ENCODE data around the gene RAB11FIP2. TPM values are rescaled to one million over a fixed set of nuclear protein-coding genes. Genes with fewer than 3 reads are reported as not detected.

RAB11FIP2 gene
- total RNA-seq, 1 donor from 2014 or later: 14.5 TPM

DNA sequence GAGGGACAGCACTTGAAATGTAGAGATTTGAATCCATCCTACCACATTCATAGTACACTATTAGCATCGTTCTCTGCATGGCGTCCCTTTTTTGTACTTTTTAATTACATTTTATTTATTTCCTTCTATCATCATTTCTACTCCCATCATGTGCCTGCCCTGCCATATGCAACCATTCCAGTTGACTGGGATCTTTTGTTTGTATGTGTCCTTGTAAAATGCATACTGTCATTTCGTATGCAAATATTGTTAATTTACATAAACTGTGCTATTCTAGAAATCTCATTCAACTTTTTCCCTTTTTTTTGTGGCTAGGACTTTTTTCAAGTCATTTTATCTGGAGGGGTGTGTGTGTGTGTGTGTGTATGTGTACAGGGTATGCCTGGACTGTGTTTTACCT lies 57.9 kb downstream of the RAB11FIP2 start:
- no peak for DNase-seq
- Mint-ChIP-seq H3K27ac (no peak overlapping the region), H3K36me3 (ENCODE audit: low read depth) (no peaks in the 10 kb centered on the region), H3K4me1 (no peaks in the 10 kb centered on the region), H3K27me3 (peaks cover 8% of the 10 kb centered on the region), H3K4me3 (no peak overlapping the region), H3K9me3 (peaks cover 8% of the 10 kb centered on the region)
- intact Hi-C loops (cut with micrococcal nuclease): no loop called here

DNA sequence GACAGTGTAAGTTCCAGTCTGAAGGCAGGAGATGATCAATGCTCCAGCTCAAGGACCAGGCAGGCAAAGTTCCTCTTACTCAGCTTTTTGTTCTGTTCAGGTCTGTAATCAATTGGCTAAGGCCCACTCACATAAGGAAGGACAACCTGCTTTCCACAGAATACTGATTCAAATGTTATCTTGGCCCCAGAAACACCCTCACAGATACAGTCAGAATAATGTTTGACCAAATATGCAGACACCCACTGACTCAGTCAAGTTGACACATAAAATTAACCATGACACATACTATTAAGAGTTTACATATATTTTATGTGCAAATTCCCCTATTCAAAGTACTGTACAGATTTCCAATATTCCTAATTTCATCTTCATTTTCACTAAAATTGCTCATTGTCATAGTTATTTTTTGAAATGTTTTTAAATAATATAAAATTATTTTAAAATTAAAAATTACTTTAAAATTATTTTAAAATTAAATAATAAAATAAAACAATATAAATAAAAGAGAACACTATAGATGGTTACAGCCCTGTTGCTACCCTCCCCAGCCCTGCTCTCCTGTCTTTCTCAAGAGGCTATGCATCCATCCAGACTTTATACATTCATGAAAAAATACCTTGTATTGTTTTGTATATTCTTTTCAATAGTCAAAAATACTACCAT lies 59.4 kb downstream of the RAB11FIP2 start:
- no peak overlapping the region for H3K27ac Mint-ChIP-seq
- peaks cover 8% of the 10 kb centered on the region for H3K9me3 Mint-ChIP-seq
- H3K4me1 Mint-ChIP-seq: no peaks in the 10 kb centered on the region
- H3K27me3 Mint-ChIP-seq: peaks cover 8% of the 10 kb centered on the region
- DNase-seq: no peak
- intact Hi-C loops (cut with micrococcal nuclease): no loop called here
- H3K36me3 Mint-ChIP-seq (ENCODE audit: low read depth): no peaks in the 10 kb centered on the region
- H3K4me3 Mint-ChIP-seq: no peak overlapping the region

DNA sequence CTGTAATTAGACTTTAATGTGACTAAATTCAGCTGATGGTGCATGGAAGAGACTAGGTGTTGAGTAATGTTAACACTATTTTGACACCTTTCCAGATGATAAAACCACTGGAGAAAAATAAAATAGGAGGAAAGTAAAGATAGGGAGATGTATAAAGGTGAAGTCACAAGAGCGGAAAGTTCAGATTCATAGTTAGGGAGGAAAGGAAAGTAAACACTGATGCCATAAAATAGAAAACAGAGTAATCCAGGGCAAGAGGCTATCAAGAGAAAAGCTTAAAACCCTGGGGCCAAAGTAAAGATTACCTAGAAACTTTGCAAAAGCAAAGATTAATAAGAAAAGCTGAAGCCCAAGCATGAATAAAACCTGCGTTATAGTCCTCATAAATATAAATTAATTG lies 62.8 kb downstream of the RAB11FIP2 start:
- H3K36me3 Mint-ChIP-seq (ENCODE audit: low read depth): no peaks in the 10 kb centered on the region

DNA sequence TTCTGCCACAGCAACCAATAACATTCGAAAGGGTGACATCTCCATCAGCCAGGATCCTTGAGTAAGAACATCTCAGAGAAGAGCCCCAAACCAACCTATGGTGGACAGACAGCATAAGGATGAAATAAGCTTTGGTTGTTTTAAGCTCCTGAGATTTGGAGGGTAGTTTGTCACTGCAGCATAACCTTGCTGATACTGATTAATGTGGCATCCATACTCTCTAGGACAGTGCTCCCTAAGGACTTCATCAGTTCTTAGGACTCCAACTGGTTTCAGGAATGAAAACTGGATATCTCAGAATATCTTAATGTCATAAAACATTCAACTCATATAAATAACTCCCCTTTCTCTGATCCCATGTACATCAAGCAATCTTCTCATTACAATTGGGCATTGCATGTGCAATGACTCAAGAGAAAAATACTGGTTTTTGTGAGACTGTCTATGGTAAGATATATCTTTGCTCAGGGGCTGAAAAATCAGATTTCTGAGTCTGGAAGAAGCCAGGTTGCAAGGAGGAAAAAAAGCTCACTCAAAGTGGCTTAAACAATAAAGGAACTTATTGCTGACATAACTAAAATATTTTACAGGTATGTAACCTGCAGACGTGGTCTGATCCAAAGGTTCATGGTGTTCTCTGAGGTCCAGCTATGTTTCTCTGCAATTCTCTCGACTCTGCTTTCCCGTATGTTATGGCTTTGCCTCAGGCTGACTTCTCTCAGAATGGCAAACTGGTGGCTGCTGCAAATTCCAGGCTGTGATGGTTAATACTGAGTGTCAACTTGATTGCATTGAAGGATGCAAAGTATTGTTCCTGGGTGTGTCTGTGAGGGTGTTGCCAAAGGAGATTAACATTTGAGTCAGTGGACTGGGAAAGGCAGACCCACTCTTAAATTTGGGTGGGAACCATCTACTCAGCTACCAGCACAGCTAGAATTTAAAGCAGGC lies 65.7 kb downstream of the RAB11FIP2 start:
- H3K27me3 Mint-ChIP-seq: peaks cover 11% of the 10 kb centered on the region
- H3K4me3 Mint-ChIP-seq: no peak overlapping the region
- peaks cover 4% of the 10 kb centered on the region for H3K9me3 Mint-ChIP-seq
- H3K27ac Mint-ChIP-seq: no peak overlapping the region
- intact Hi-C loops (cut with micrococcal nuclease): no loop called here
- no peaks in the 10 kb centered on the region for H3K4me1 Mint-ChIP-seq
- no peak for DNase-seq
- no peaks in the 10 kb centered on the region for H3K36me3 Mint-ChIP-seq (ENCODE audit: low read depth)

More for the DNA sequence above, 62.8 kb downstream of the RAB11FIP2 start:
- DNase-seq: no peak
- intact Hi-C loops (cut with micrococcal nuclease): no loop called here
- no peaks in the 10 kb centered on the region for H3K4me1 Mint-ChIP-seq
- H3K4me3 Mint-ChIP-seq: no peak overlapping the region
- peaks cover 8% of the 10 kb centered on the region for H3K27me3 Mint-ChIP-seq
- peaks cover 8% of the 10 kb centered on the region for H3K9me3 Mint-ChIP-seq
- H3K27ac Mint-ChIP-seq: no peak overlapping the region

DNA sequence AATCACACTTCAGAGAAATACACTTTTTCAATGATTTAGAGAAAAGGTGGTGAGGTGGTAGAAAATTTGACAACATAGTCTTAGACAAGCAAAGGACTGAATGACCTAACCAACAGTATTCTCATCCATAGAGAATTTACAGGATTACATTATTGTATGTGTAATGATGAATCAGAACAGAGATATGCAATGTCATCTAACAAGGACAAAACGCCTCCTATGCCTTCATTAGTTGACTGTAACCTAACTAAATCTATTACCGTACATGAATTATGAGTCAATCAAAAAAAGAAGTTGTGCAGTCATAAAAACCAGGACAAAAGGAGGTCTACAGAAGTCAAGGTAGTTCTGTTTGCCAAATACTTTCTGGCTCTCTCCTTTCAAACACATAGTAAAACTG lies 66.5 kb downstream of the RAB11FIP2 start:
- Mint-ChIP-seq H3K9me3 (peaks cover 3% of the 10 kb centered on the region), H3K4me1 (no peaks in the 10 kb centered on the region), H3K27me3 (peaks cover 11% of the 10 kb centered on the region), H3K27ac (no peak overlapping the region), H3K4me3 (no peak overlapping the region), H3K36me3 (ENCODE audit: low read depth) (no peaks in the 10 kb centered on the region)
- intact Hi-C loops (cut with micrococcal nuclease): no loop called here
- DNase-seq: no peak

DNA sequence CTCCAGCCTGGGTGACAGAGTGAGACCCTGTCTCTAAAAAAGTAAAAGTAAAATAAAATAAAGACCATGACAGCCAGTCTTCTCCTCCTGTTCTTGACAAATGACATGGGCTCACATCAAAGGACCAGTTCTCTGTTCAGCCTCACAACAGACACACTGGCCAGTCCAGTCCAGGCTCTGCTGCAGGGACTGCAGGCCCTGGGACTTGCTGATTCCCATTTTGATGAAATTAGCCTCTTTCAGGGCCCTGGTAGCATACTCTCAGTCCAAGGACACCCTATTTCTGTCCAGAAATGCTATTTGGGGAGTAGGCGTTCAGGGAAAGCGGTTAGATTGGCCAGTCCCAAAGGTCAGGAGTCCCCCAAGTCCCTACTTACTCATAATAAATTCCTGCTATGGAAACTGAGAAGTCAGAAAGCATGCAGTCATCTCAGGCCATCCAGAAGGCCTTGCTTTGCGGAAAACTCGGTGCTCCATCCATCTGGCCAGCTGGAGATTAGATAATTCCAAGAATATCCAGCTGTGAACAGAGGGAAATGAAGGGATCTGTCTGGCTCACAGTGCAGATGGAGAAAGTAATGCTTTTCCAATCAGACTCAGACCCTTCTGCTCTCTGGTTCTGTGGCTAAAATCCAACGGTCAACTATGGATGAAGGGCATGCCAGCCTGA lies 74.4 kb downstream of the RAB11FIP2 start:
- no peaks in the 10 kb centered on the region for H3K9me3 Mint-ChIP-seq
- no peak for DNase-seq
- no peak overlapping the region for H3K4me3 Mint-ChIP-seq
- intact Hi-C loops (cut with micrococcal nuclease): no loop called here
- no peak overlapping the region for H3K27ac Mint-ChIP-seq
- no peaks in the 10 kb centered on the region for H3K36me3 Mint-ChIP-seq (ENCODE audit: low read depth)
- H3K27me3 Mint-ChIP-seq: peaks cover 10% of the 10 kb centered on the region
- H3K4me1 Mint-ChIP-seq: no peaks in the 10 kb centered on the region

DNA sequence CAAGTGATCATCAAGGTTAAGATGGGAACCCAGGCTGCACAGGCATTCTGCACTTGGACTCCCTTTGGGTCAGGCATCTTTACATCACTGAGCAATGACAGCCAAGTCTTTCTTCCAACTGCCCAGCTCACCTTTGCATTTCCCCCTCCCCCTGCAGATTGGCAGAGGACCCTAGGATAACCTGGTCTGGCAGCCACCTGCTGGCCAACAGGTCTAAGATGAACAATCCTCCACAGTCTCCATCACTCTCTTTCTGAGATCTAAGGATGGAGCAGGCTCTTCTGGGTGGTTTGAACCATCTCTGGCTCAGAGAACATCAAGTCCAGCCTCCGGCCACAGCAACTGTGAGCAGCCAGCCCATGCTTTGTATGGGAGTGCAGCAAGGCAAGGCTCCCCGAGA lies 75.8 kb downstream of the RAB11FIP2 start:
- no peak for DNase-seq
- H3K27ac Mint-ChIP-seq: no peak overlapping the region
- no peaks in the 10 kb centered on the region for H3K9me3 Mint-ChIP-seq
- H3K4me1 Mint-ChIP-seq: no peaks in the 10 kb centered on the region
- intact Hi-C loops (cut with micrococcal nuclease): no loop called here
- H3K27me3 Mint-ChIP-seq: peaks cover 10% of the 10 kb centered on the region
- H3K4me3 Mint-ChIP-seq: no peak overlapping the region
- H3K36me3 Mint-ChIP-seq (ENCODE audit: low read depth): no peaks in the 10 kb centered on the region

DNA sequence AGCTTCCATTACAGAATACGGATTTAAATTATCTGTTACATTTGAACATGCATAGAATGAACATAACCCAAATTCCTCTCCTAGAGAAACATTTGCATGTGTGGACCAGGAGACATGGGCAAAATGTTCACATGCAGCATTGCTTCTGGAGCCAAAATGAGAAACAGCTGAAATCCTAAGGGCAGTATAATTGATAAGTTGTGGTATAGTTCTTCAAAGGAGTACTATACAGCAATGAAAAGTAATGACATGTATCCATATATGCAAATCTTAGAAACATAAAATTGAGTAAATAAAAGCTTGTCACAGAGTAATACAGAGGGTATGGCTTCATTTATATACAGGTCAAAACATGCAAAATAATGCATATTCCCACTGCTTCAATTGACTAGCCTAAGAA lies 77.1 kb downstream of the RAB11FIP2 start:
- H3K27ac Mint-ChIP-seq: no peak overlapping the region
- intact Hi-C loops (cut with micrococcal nuclease): no loop called here
- H3K9me3 Mint-ChIP-seq: no peaks in the 10 kb centered on the region
- H3K36me3 Mint-ChIP-seq (ENCODE audit: low read depth): no peaks in the 10 kb centered on the region
- no peak for DNase-seq
- H3K4me3 Mint-ChIP-seq: no peak overlapping the region
- peaks cover 11% of the 10 kb centered on the region for H3K27me3 Mint-ChIP-seq
- no peaks in the 10 kb centered on the region for H3K4me1 Mint-ChIP-seq

DNA sequence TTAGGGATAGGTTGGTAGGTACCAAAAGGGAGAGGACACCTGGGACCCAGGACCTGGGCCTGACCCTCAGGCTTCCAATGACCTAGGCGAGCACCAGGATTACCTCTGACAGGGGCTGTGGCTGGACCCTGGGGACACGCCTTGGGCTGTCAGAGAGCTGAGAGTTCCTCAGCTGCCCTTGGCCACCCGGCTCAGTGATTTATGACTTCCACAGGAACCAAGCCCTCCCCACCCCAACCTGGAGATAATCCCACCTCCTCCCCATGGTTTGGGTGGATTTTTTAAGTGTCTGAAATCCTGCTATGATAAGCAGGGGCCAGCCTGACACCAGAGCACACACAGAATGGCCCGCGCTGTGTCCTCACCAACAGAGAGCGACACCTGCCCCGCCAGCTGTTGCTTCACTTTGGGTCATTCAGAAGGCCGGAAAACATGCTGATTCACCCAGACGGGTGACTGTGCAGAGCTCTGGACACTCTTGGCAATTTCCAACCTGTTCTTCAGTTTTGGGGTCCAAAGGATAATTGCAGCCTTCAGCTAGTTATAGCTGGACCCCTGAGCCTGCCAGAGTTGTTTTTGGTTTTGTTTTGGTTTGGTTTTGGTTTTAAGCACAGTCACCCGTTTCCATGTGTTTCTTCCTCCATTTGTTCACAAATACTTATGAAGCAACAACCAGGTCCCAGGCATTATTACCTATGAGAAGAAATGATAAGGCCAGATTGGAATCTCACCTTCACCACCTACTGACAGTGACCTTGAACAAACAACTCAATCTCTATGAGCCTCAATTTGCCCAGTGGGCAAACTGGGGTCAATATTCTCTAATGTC lies 78.2 kb downstream of the RAB11FIP2 start:
- Mint-ChIP-seq H3K4me3 (no peak overlapping the region), H3K27ac (no peak overlapping the region), H3K9me3 (no peaks in the 10 kb centered on the region), H3K4me1 (no peaks in the 10 kb centered on the region), H3K36me3 (ENCODE audit: low read depth) (no peaks in the 10 kb centered on the region), H3K27me3 (peaks cover 7% of the 10 kb centered on the region)
- no peak for DNase-seq
- intact Hi-C loops (cut with micrococcal nuclease): no loop called here

DNA sequence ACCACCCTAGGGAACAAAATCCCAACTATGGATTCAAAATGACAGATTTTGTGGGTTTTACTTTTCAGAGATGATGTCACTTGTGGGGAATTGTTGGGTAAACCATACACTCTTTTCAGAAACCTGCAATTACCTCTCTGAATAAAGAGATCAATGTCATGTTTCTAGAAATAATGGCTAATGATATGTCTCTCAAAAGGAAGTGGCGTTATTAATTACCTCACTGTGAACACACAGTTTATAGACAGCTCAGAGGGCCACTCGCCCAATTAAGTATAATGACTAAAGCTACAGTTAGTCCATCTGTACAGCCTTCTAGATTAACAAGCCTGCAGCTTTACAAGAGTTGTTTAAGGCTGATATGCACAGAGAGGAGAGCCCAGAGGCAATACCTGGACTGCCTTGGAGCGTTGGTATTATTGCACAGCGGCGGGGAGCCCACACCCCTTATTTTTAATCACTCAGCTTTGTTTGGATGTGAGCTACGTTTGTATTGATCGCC lies 79.5 kb downstream of the RAB11FIP2 start:
- Mint-ChIP-seq H3K27me3 (peaks cover 10% of the 10 kb centered on the region), H3K4me3 (no peak overlapping the region), H3K4me1 (no peaks in the 10 kb centered on the region), H3K36me3 (ENCODE audit: low read depth) (no peaks in the 10 kb centered on the region), H3K9me3 (no peaks in the 10 kb centered on the region), H3K27ac (no peak overlapping the region)
- no peak for DNase-seq
- intact Hi-C loops (cut with micrococcal nuclease): no loop called here

DNA sequence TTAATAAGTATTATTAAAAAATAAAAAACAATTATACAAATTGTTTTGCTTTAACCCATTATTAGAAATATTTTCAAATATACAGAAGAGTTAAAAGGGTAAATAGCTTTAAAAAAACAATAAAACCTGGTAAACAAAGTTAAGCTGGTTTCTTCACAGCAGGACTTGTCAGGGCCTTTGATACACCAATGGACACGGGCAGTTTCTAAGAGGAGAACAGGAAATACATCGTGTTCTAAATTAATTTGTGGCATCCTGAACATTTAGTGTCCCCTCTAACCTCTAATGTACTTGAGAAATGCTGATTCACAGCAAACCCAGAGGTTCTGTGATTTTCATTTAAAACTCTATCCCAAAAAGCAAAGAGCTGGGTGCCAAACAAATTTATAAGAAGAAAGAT lies 80.8 kb downstream of the RAB11FIP2 start:
- H3K4me3 Mint-ChIP-seq: no peak overlapping the region
- H3K9me3 Mint-ChIP-seq: no peaks in the 10 kb centered on the region
- no peak for DNase-seq
- peaks cover 9% of the 10 kb centered on the region for H3K27me3 Mint-ChIP-seq
- H3K27ac Mint-ChIP-seq: no peak overlapping the region
- intact Hi-C loops (cut with micrococcal nuclease): no loop called here
- no peaks in the 10 kb centered on the region for H3K36me3 Mint-ChIP-seq (ENCODE audit: low read depth)
- H3K4me1 Mint-ChIP-seq: no peaks in the 10 kb centered on the region

DNA sequence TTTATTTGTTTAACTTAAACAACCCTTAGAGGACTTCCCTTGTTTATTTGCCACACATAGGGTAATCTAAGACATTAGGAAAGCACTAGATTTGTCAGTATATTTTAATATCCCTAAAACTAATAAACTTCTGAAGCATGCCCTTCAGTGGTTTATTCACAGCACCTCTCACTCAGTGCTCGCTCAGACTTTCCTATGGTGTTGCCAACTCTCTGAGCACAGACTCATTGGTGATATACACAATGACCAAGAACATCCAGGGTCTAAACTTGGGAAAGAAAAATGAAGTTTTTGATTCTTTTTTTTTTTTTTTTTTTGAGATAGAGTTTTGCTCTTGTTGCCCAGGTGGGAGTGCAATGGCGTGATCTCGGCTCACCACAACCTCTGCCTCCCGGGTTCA lies 82.2 kb downstream of the RAB11FIP2 start:
- Mint-ChIP-seq H3K4me1 (no peaks in the 10 kb centered on the region), H3K36me3 (ENCODE audit: low read depth) (no peaks in the 10 kb centered on the region), H3K27me3 (peaks cover 15% of the 10 kb centered on the region), H3K4me3 (no peak overlapping the region), H3K9me3 (no peaks in the 10 kb centered on the region), H3K27ac (no peak overlapping the region)
- intact Hi-C loops (cut with micrococcal nuclease): no loop called here
- DNase-seq: no peak

DNA sequence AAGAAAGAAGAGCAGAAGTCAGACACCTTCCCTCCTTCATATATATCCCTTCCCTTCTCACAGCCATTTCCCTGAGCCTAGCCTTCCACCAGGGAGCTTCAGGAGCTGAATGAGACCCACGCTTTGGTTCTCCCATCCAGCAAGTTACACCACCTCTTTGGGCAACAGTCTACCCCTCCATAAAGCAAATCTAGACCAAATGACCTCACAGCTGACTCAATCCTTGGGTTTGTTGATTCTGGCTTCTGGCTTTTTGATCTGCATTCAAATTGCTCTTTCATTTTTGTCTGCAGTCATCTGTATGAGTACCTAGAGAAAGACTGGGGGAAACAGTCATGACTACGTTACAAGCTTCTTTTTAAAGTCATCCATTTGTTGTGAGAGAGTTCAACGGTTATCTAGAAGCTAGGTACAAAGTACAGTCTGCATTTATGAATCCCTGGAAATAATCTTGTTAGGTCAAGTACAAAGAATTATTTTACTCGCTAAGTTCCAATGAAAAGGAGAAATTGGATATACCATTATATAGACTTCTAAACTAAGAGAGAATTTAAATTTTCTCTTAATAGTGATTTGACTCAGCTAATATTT lies 86.3 kb downstream of the RAB11FIP2 start:
- intact Hi-C loops (cut with micrococcal nuclease): no loop called here
- H3K27ac Mint-ChIP-seq: no peak overlapping the region

More for the DNA sequence above, 86.3 kb downstream of the RAB11FIP2 start:
- no peaks in the 10 kb centered on the region for H3K4me1 Mint-ChIP-seq
- no peaks in the 10 kb centered on the region for H3K36me3 Mint-ChIP-seq (ENCODE audit: low read depth)
- peak; percentile 40 for DNase-seq
- H3K27me3 Mint-ChIP-seq: peaks cover 17% of the 10 kb centered on the region
- no peak overlapping the region for H3K4me3 Mint-ChIP-seq
- no peaks in the 10 kb centered on the region for H3K9me3 Mint-ChIP-seq
